ENCODE measurements around the gene TTLL1. TPM values are rescaled to one million over a fixed set of nuclear protein-coding genes. Genes with fewer than 3 reads are reported as not detected.
"Not testable (repeated sequence)": the region's sequence is repeated elsewhere in the genome, so short reads cannot be mapped to it uniquely, and the experiment has no call there.

The TTLL1 gene
- total RNA-seq, 1 experiment from 2014 or later, result 4.3 TPM

GRCh38 chr22:43106302-43106701, 17.1 kb upstream of the TTLL1 start:
- intact Hi-C loops (cut with micrococcal nuclease), result no loop called here
- Histone ChIP-seq H3K9ac (ENCODE audit: low read length) (no peak overlapping the region), H3K4me1 (ENCODE audit: control insufficient read depth in 1 of 2, insufficient read depth in 2 of 2, low read length in 2 of 2) (peaks cover 19 to 29% of the 10 kb centered on the region in 2 experiments), H3K27ac (ENCODE audit: low read depth, low read length) (no peak overlapping the region), H3K9me3 (ENCODE audit: control insufficient read depth in 1 of 2, insufficient read depth in 1 of 2, low read depth in 1 of 2, low read length in 2 of 2) (no peaks in the 10 kb centered on the region), H3K9me2 (ENCODE audit: insufficient read depth) (no peaks in the 10 kb centered on the region), H2AFZ (ENCODE audit: low read depth, low read length, poor library complexity, severe bottlenecking) (no peak overlapping the region), H3K79me2 (ENCODE audit: insufficient read depth, low read length) (peaks cover under 1% of the 10 kb centered on the region; the same call in 1 of the 2 replicates), H3K4me3 (replicated peaks in 1 of 2; ENCODE audit: low read depth in 1 of 2, low read length in 2 of 2) (no peak overlapping the region), H4K20me1 (ENCODE audit: insufficient read depth) (no peaks in the 10 kb centered on the region), H3K4me2 (ENCODE audit: low read length) (no peak overlapping the region), H3K36me3 (ENCODE audit: control insufficient read depth in 1 of 2, insufficient read depth in 2 of 2, low read length in 2 of 2) (no peaks in the 10 kb centered on the region), H3K27me3 (ENCODE audit: insufficient read depth, low read length) (no peaks in the 10 kb centered on the region)
- no TSS peak for BruUV-seq (replicated peaks)
- TF ChIP-seq ZFX (IDR thresholded peaks at IDR 0.05) (no peak), REST (IDR thresholded peaks at IDR 0.05; ENCODE audit: low read depth) (no peak), YY1 (IDR thresholded peaks at IDR 0.05; ENCODE audit: extremely low read depth, insufficient replicate concordance, low read depth, low read length) (no peak), CEBPB (IDR thresholded peaks at IDR 0.05; ENCODE audit: low read depth) (no peak), SIN3A (IDR thresholded peaks at IDR 0.05; ENCODE audit: low read depth) (no peak), ZBTB33 (IDR thresholded peaks at IDR 0.05; ENCODE audit: extremely low read depth, insufficient replicate concordance, low read length) (no peak), TCF7L2 (IDR thresholded peaks at IDR 0.05; ENCODE audit: borderline replicate concordance, extremely low read depth, insufficient read depth, insufficient read length) (no peak), EGR1 (IDR thresholded peaks at IDR 0.05; ENCODE audit: low read depth) (no peak), ZNF274 (IDR thresholded peaks at IDR 0.05; ENCODE audit: low read depth, low read length) (no peak), SP1 (IDR thresholded peaks at IDR 0.05; ENCODE audit: low read depth) (no peak), SRF (IDR thresholded peaks at IDR 0.05; ENCODE audit: low read depth) (no peak), CTCF (IDR thresholded peaks at IDR 0.05 in 2 of 3, conservative IDR thresholded peaks at IDR 0.05 in 1 of 3; ENCODE audit: borderline replicate concordance in 1 of 3, insufficient read depth in 1 of 3, low read depth in 2 of 3, low read length in 2 of 3) (no peak)
- POLR2A ChIA-PET, result no interaction called here
- DNase-seq (ENCODE audit: low read depth, low spot score) (no peak), ATAC-seq (no peak)
- RAD21 ChIA-PET (ENCODE audit: low non-redundant PET in 1 of 2, low total read pairs in 2 of 2, uncharacterized antibody in 2 of 2, unreplicated experiment in 2 of 2), result interaction anchor here in 1 of 2 experiments (1.1 kb wide), 1 partner anchor 45 kb away, joined by 3 read pairs; the partner anchor contains the start of gene TSPO
- CTCF ChIA-PET, result no interaction called here

- intact Hi-C loops (cut with micrococcal nuclease); H3K9me3 ChIP-seq (ENCODE audit: control insufficient read depth in 1 of 2, insufficient read depth in 1 of 2, low read depth in 1 of 2, low read length in 2 of 2); H2AFZ ChIP-seq (ENCODE audit: low read depth, low read length, poor library complexity, severe bottlenecking); H3K4me2 ChIP-seq (ENCODE audit: low read length); H3K27ac ChIP-seq (ENCODE audit: low read depth, low read length); CTCF ChIA-PET; ATAC-seq; BruUV-seq (replicated peaks); H3K9ac ChIP-seq (ENCODE audit: low read length); H3K79me2 ChIP-seq (ENCODE audit: insufficient read depth, low read length); H3K27me3 ChIP-seq (ENCODE audit: insufficient read depth, low read length); DNase-seq (ENCODE audit: low read depth, low spot score); H3K36me3 ChIP-seq (ENCODE audit: control insufficient read depth in 1 of 2, insufficient read depth in 2 of 2, low read length in 2 of 2); H4K20me1 ChIP-seq (ENCODE audit: insufficient read depth); H3K9me2 ChIP-seq (ENCODE audit: insufficient read depth); H3K4me3 ChIP-seq (replicated peaks in 1 of 2; ENCODE audit: low read depth in 1 of 2, low read length in 2 of 2): not testable (repeated sequence)
- ChIA-PET POLR2A (interaction anchor here (1.0 to 1.4 kb wide), 2 partner anchors 12 to 489 kb away, joined by 3 read pairs; no protein-coding TSS in a partner anchor), RAD21 (ENCODE audit: low non-redundant PET in 1 of 2, low total read pairs in 2 of 2, uncharacterized antibody in 2 of 2, unreplicated experiment in 2 of 2) (interaction anchor here in 1 of 2 experiments (0.6 kb wide), 1 partner anchor 31 kb away, joined by 4 read pairs; no protein-coding TSS in a partner anchor)
- peaks cover 15 to 27% of the 10 kb centered on the region in 2 experiments for H3K4me1 ChIP-seq (ENCODE audit: control insufficient read depth in 1 of 2, insufficient read depth in 2 of 2, low read length in 2 of 2)
Observed at GRCh38 chr22:43104950-43105349, 15.8 kb upstream of the TTLL1 start.
